Thoracic aorta (tissue), 2 donors: ENCODE results near the gene BCAR1. TPM values are rescaled to one million over a fixed set of nuclear protein-coding genes. Genes with fewer than 3 reads are reported as not detected.
"Not testable (repeated sequence)": the region's sequence is repeated elsewhere in the genome, so short reads cannot be mapped to it uniquely, and the experiment has no call there.

Experiments used
- ATAC-seq: fragments of 150-250 bp; one replicate; pipeline ENCODE4 v1.8.0; 2017; ENCODE audit warnings: low read depth; ENCODE audit not compliant: insufficient number of reproducible peaks, low FRiP score
- DNase-seq: peaks from one replicate; pipeline ENCODE4 v3.0.0-alpha.2; 2020; ENCODE audit warnings: low spot score
- H3K27ac ChIP-seq, 2 donors: fragments of 200-600 bp; sonication (generic); 1 replicate in 1 of 2; 2 replicates in 1 of 2; pipeline ENCODE4 v1.5.1; 2016; ENCODE audit warnings: mild to moderate bottlenecking in 2 of 2, moderate library complexity in 2 of 2
- H3K27me3 ChIP-seq: fragments of 200-600 bp; sonication (generic); replicated peaks from 2 replicates; pipeline ENCODE4 v1.6.0; 2016; ENCODE audit warnings: mild to moderate bottlenecking; ENCODE audit not compliant: insufficient read depth
- H3K36me3 ChIP-seq: fragments of 200-600 bp; sonication (generic); one replicate; pipeline ENCODE4 v1.5.1; 2016
- H3K4me1 ChIP-seq, 2 donors: fragments of 200-600 bp; sonication (generic); 1 replicate in 1 of 2; 2 replicates in 1 of 2; pipeline versions ENCODE4 v1.5.1 to v1.6.0; 2016; ENCODE audit warnings: low read depth in 2 of 2, mild to moderate bottlenecking in 1 of 2; ENCODE audit not compliant: control insufficient read depth in 1 of 2
- H3K4me3 ChIP-seq: fragments of 200-600 bp; sonication (generic); 2 replicates; pipeline ENCODE4 v1.5.1; 2016; ENCODE audit warnings: mild to moderate bottlenecking
- H3K9me3 ChIP-seq: fragments of 200-600 bp; sonication (generic); 2 replicates; pipeline ENCODE4 v1.5.1; 2016
- CTCF ChIP-seq: fragments of 200-600 bp; sonication (generic); IDR thresholded peaks from one replicate; pipeline ENCODE4 v1.5.1; 2019; ENCODE audit warnings: antibody characterized with exemption
- total RNA-seq, 2 donors: library from RNA; depleted of rRNA; stranded (reverse); fragments of >200 nt; gene quantifications; one replicate each; pipeline versions ENCODE4 v1.1.0 to v1.2.3, GENCODE V29; 2016

BCAR1 gene
- total RNA-seq, 2 donors from 2014 or later: 116 to 166 TPM

- Histone ChIP-seq H3K36me3 (no peaks in the 10 kb centered on the region), H3K27me3 (no peaks in the 10 kb centered on the region), H3K4me3 (no peak overlapping the region), H3K27ac (no peak overlapping the region), H3K9me3 (no peaks in the 10 kb centered on the region), H3K4me1 (peaks cover 0 to 20% of the 10 kb centered on the region in 2 donors)
- DNase-seq: no peak
- TF ChIP-seq CTCF: no peak
- no peak for ATAC-seq
Measured at GRCh38 chr16:75219088-75219487, 32.3 kb downstream of the BCAR1 start.

DNA sequence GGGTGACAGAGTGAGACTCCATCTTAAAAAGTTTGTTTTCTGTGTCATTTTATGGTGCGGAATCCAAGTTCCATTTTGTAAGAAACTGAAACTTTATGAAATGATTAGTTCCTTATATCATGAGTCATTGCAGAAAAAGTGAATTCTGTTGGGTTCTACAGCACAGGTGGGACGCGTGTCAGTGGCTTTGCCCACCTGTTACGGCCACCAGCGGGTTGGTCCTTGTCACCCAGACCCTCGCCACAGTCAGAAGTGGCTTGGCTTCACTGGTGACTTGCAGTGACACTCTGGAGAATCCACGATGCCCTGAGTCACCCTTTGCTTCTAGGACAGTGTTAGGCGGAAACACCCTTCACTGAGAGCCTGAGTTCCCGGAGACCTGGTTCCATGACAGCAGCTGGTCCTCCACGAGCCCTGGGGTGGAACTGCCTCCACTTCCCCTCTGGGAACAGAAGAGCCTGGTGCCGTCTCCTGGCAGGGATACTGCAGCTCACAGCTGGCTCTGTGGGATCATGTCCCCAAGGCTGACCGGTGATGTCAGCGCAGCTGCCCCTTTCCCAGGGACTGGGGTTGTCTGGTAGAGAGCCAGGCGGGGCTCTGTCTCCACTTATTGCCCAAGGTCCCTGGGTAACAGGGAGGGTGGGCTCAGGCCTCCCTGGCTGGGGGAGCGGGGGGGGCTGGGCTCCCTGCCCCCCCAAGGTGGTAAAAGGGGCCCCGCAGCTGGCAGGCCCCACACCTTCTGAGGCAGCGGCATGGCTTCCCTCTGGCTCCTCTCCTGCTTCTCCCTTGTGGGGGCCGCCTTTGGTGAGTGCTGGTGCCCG, 33.0 kb downstream of the BCAR1 start, which contains the start of gene CTRB1:
Gene CTRB1, plus strand, starts transcription at position 733 of the 821 bp plus-strand sequence. Its CDS starts 20 bp downstream, at position 753.
- Histone ChIP-seq H3K27ac (no peak within 1 kb of the TSS), H3K9me3 (no peaks in the 10 kb centered on the region), H3K4me1 (peaks cover 0 to 20% of the 10 kb centered on the region in 2 donors), H3K36me3 (no peaks in the 10 kb centered on the region), H3K27me3 (no peaks in the 10 kb centered on the region), H3K4me3 (no peak within 1 kb of the TSS)
- no peak for TF ChIP-seq CTCF
- DNase-seq (no peak), ATAC-seq (no peak)

DNA sequence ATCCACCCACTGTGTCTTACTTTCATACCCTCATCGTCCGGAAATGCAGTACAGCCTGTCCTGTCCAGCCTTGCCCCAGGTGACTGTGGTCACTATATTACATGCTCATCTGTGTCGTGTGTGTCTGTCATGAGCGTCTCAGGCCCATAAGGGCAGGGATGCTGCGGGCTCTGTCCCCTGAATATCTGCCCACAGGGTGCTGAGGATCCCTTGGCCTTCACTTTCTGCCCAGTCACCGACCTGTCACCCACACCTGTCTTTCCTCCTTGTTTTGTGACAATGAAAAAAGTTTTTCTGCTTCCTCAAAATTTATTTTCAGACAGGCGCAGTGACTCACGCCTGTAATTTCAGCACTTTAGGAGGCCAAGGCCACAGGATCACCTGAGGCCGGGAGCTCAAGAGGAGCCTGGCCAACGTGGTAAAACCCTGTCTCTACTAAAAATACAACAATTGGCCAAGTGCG, 34.0 kb downstream of the BCAR1 start:
- no peak for ATAC-seq
- H3K4me3 ChIP-seq: no peak overlapping the region
- no peak for DNase-seq
- no peaks in the 10 kb centered on the region for H3K27me3 ChIP-seq
- H3K9me3 ChIP-seq: no peaks in the 10 kb centered on the region
- no peak overlapping the region for H3K27ac ChIP-seq
- peaks cover 0 to 19% of the 10 kb centered on the region in 2 donors for H3K4me1 ChIP-seq
- no peaks in the 10 kb centered on the region for H3K36me3 ChIP-seq
- no peak for TF ChIP-seq CTCF

DNA sequence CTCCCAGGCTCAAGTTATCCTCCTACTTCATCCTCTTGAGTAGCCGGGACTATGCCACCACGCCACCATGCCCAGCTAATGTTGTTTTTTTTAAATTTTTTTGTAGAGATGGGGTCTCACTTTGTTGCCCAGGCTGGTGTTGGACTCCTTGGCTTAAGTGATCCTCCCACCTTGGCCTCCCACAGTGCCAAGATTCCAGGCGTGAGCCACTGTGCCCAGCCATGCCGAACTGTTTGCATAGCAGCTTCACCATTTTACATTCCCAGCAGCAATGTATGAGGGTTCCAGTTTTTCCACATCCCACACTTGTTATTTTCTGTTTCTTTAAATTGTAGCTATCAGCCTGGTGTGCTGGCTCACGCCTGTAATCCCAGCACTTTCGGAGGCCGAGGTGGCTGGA, 34.8 kb downstream of the BCAR1 start:
- TF ChIP-seq CTCF: no peak
- no peaks in the 10 kb centered on the region for H3K9me3 ChIP-seq
- ATAC-seq: no peak
- peaks cover 0 to 14% of the 10 kb centered on the region in 2 donors for H3K4me1 ChIP-seq
- no peak overlapping the region for H3K4me3 ChIP-seq
- no peak for DNase-seq
- H3K27me3 ChIP-seq: no peaks in the 10 kb centered on the region
- H3K36me3 ChIP-seq: no peaks in the 10 kb centered on the region
- H3K27ac ChIP-seq: peak overlapping the region in 1 of 2 donors; percentile 49

DNA sequence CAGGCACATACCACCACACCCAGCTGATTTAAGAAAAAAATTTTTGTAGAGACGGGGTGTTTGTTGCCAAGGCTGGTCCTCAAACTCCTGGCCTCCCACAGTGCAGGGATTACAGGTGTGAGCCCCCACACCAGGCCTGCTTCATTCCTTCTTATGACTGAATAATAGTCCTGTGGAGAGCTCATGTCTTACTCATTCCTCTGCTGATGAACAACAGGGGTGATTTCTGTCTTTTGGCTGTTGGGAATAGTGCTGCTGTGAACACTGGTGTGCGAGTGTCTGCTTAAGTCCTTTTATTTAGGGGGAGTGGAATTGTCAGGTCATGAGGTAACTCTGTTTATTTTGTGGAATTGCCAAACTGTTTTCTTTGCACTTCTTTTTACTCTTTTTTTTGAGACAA, 35.3 kb downstream of the BCAR1 start:
- DNase-seq (no peak), ATAC-seq (no peak)
- peak overlapping the region in 1 of 2 donors; percentile 49 for H3K27ac ChIP-seq
- TF ChIP-seq CTCF: no peak
- no peaks in the 10 kb centered on the region for H3K36me3 ChIP-seq
- H3K9me3 ChIP-seq: no peaks in the 10 kb centered on the region
- H3K27me3 ChIP-seq: no peaks in the 10 kb centered on the region
- H3K4me1 ChIP-seq: peaks cover 0 to 14% of the 10 kb centered on the region in 2 donors
- H3K4me3 ChIP-seq: no peak overlapping the region

DNA sequence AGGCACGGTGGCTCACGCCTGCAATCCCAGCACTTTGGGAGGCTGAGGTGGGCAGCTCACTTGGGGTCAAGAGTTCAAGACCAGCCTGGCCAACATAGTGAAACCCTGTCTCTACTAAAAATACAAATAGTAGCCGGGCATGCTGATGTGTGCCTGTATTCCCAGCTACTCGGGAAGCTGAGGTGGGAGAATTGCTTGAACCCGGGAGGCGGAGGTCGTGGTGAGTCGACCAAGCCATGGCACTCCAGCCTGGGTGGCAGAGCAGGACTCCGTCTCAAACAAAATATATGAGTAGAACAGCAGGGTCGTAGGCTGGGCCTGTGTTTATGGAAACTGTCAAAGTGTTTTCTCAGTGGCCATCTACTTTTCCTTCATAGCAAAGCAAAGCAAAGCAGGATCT, 40.1 kb downstream of the BCAR1 start:
- H3K27ac ChIP-seq, H3K27me3 ChIP-seq, ATAC-seq, H3K36me3 ChIP-seq, DNase-seq, H3K4me1 ChIP-seq, H3K9me3 ChIP-seq, H3K4me3 ChIP-seq: not testable (repeated sequence)
